BE2C (cell line): ENCODE measurements around the gene CTTN.
"Not testable (repeated sequence)": the region's sequence is repeated elsewhere in the genome, so short reads cannot be mapped to it uniquely, and the experiment has no call there.

Experiments
- DNase-seq: peaks from one replicate; pipeline ENCODE4 v3.0.0-alpha.2; 2020
- H3K27me3 ChIP-seq: fragments of 250-450 bp; sonication (Bioruptor Pico); 2 replicates; pipeline ENCODE4 v1.5.1; 2020; ENCODE audit warnings: mild to moderate bottlenecking
- H3K36me3 ChIP-seq: fragments of 250-450 bp; sonication (Bioruptor Pico); 2 replicates; pipeline ENCODE4 v1.5.1; 2020; ENCODE audit warnings: mild to moderate bottlenecking
- H3K4me1 ChIP-seq: fragments of 250-450 bp; sonication (Bioruptor Pico); 2 replicates; pipeline ENCODE4 v1.5.1; 2020
- H3K4me3 ChIP-seq: 2 replicates; pipeline ENCODE4 v1.5.1; 2011; ENCODE audit warnings: low read depth, low read length
- H3K9me3 ChIP-seq: fragments of 250-450 bp; sonication (Bioruptor Pico); 2 replicates; pipeline ENCODE4 v1.5.1; 2020
- CTCF ChIP-seq: IDR thresholded peaks from 2 replicates; pipeline ENCODE4 v1.5.1; 2012; ENCODE audit warnings: mild to moderate bottlenecking, low read depth, low read length

The CTTN gene

GRCh38 chr11:70443773-70444030 is 45.4 kb downstream of the CTTN start:
- DNase-seq: no peak
- TF ChIP-seq CTCF: no peak
- Histone ChIP-seq H3K27me3 (no peaks in the 10 kb centered on the region), H3K4me3 (no peak overlapping the region), H3K36me3 (no peaks in the 10 kb centered on the region), H3K9me3 (no peaks in the 10 kb centered on the region; the same call in none of the 2 replicates), H3K4me1 (no peaks in the 10 kb centered on the region)

- TF ChIP-seq CTCF: no peak
- DNase-seq: no peak
- H3K36me3 ChIP-seq: no peaks in the 10 kb centered on the region
- peaks cover 6% of the 10 kb centered on the region for H3K9me3 ChIP-seq
- no peaks in the 10 kb centered on the region for H3K4me1 ChIP-seq
- no peaks in the 10 kb centered on the region for H3K27me3 ChIP-seq
- H3K4me3 ChIP-seq: no peak overlapping the region
Measured at GRCh38 chr11:70445091-70445490, 46.8 kb downstream of the CTTN start.

- DNase-seq: no peak
- no peaks in the 10 kb centered on the region for H3K4me1 ChIP-seq
- no peaks in the 10 kb centered on the region for H3K27me3 ChIP-seq
- no peak overlapping the region for H3K4me3 ChIP-seq
- H3K9me3 ChIP-seq: peaks cover 6% of the 10 kb centered on the region
- no peak for TF ChIP-seq CTCF
- no peaks in the 10 kb centered on the region for H3K36me3 ChIP-seq
Measured at GRCh38 chr11:70445605-70446004, 47.3 kb downstream of the CTTN start.

- H3K27me3 ChIP-seq: no peaks in the 10 kb centered on the region
- H3K9me3 ChIP-seq: peaks cover 6% of the 10 kb centered on the region
- peak; percentile 85 for TF ChIP-seq CTCF
- no peaks in the 10 kb centered on the region for H3K36me3 ChIP-seq
- H3K4me1 ChIP-seq: no peaks in the 10 kb centered on the region
- no peak for DNase-seq
- no peak overlapping the region for H3K4me3 ChIP-seq
Measured at GRCh38 chr11:70448983-70449567, 50.7 kb downstream of the CTTN start.

GRCh38 chr11:70454197-70454767 is 56.0 kb downstream of the CTTN start:
- Histone ChIP-seq H3K36me3 (no peaks in the 10 kb centered on the region), H3K9me3 (peaks cover 4% of the 10 kb centered on the region; the same call in 1 of the 2 replicates), H3K4me3 (no peak overlapping the region), H3K27me3 (no peaks in the 10 kb centered on the region), H3K4me1 (peaks cover 3% of the 10 kb centered on the region; the same call in 1 of the 2 replicates)
- DNase-seq: no peak
- no peak for TF ChIP-seq CTCF

GRCh38 chr11:70454811-70455210 is 56.5 kb downstream of the CTTN start:
- H3K9me3 ChIP-seq, H3K4me1 ChIP-seq, H3K27me3 ChIP-seq, H3K36me3 ChIP-seq, H3K4me3 ChIP-seq, DNase-seq: not testable (repeated sequence)
